Measurements from ENCODE around the gene CPLX3. TPM values are rescaled to one million over a fixed set of nuclear protein-coding genes. Genes with fewer than 3 reads are reported as not detected.
A peak's percentile ranks its signal among the peaks of the same experiment; 100 is the strongest.

Gene CPLX3
- total RNA-seq: under 1 TPM in 1 of 4 donors, not detected in 3; 0.33 TPM

GRCh38 chr15:74826364-74826819, at the start of gene CPLX3:
CPLX3 (plus strand) TSS chr15:74826627; CDS start chr15:74826704, 77 bp downstream.
- intact Hi-C loops (cut with DNase I): no loop called here
- TF ChIP-seq POLR2A (IDR thresholded peaks at IDR 0.05; ENCODE audit: low read depth): no peak
- no peak for TF ChIP-seq EP300 (IDR thresholded peaks at IDR 0.05)
- no peak for TF ChIP-seq POLR2AphosphoS5 (IDR thresholded peaks at IDR 0.05)
- TF ChIP-seq CTCF (IDR thresholded peaks at IDR 0.05): no peak
- no peak within 1 kb of the TSS for H3K27ac ChIP-seq (replicated peaks in 1 of 4)
- H3K9me3 ChIP-seq: no peaks in the 10 kb centered on the region
- H3K27me3 ChIP-seq: peaks cover 0 to 39% (median 15%) of the 10 kb centered on the region in 4 donors
- H3K36me3 ChIP-seq: no peaks in the 10 kb centered on the region
- peaks cover 4 to 11% (median 9%) of the 10 kb centered on the region in 4 donors for H3K4me1 ChIP-seq
- WGBS: 5% methylated on average over 10 of the region's 44 CpGs
- H3K4me3 ChIP-seq: no peak within 1 kb of the TSS
- DNase-seq (ENCODE audit: extremely low spot score): no peak

- Histone ChIP-seq H3K27me3 (no peaks in the 10 kb centered on the region), H3K36me3 (no peaks in the 10 kb centered on the region), H3K27ac (replicated peaks in 1 of 4) (peak overlapping the region in 2 of 4 donors; percentile 39 to 42)
Observed at GRCh38 chr15:74776821-74777768, 49.3 kb upstream of the CPLX3 start.

GRCh38 chr15:74777769-74778598, 48.4 kb upstream of the CPLX3 start:
- 87% methylated on average over 6 of the region's 6 CpGs for WGBS
- peak overlapping the region in 1 of 4 donors; percentile 12 for H3K27ac ChIP-seq (replicated peaks in 1 of 4)
- TF ChIP-seq CTCF (IDR thresholded peaks at IDR 0.05): no peak
- TF ChIP-seq POLR2AphosphoS5 (IDR thresholded peaks at IDR 0.05): no peak
- TF ChIP-seq EP300 (IDR thresholded peaks at IDR 0.05): no peak
- TF ChIP-seq POLR2A (IDR thresholded peaks at IDR 0.05; ENCODE audit: low read depth): no peak
- no peaks in the 10 kb centered on the region for H3K36me3 ChIP-seq
- no peaks in the 10 kb centered on the region for H3K9me3 ChIP-seq
- DNase-seq (ENCODE audit: extremely low spot score): no peak
- no peaks in the 10 kb centered on the region for H3K27me3 ChIP-seq
- no peak overlapping the region for H3K4me3 ChIP-seq
- intact Hi-C loops (cut with DNase I): no loop called here
- peaks cover 19 to 40% (median 39%) of the 10 kb centered on the region in 4 donors for H3K4me1 ChIP-seq

More at GRCh38 chr15:74776821-74777768, 49.3 kb upstream of the CPLX3 start:
- intact Hi-C loops (cut with DNase I): no loop called here
- 24% methylated on average over 13 of the region's 13 CpGs for WGBS
- H3K9me3 ChIP-seq: no peaks in the 10 kb centered on the region
- DNase-seq (ENCODE audit: extremely low spot score): no peak
- peaks cover 18 to 33% (median 33%) of the 10 kb centered on the region in 4 donors for H3K4me1 ChIP-seq
- TF ChIP-seq POLR2A (IDR thresholded peaks at IDR 0.05; ENCODE audit: low read depth) (no peak), POLR2AphosphoS5 (IDR thresholded peaks at IDR 0.05) (no peak), CTCF (IDR thresholded peaks at IDR 0.05) (no peak)
- H3K4me3 ChIP-seq: no peak overlapping the region

GRCh38 chr15:74778599-74778970, 47.8 kb upstream of the CPLX3 start:
- WGBS: 96% methylated on average over 5 of the region's 5 CpGs
- H3K27me3 ChIP-seq: no peaks in the 10 kb centered on the region
- H3K9me3 ChIP-seq: no peaks in the 10 kb centered on the region
- no peak overlapping the region for H3K4me3 ChIP-seq
- peaks cover 25 to 46% (median 45%) of the 10 kb centered on the region in 4 donors for H3K4me1 ChIP-seq
- DNase-seq (ENCODE audit: extremely low spot score): no peak
- no peaks in the 10 kb centered on the region for H3K36me3 ChIP-seq
- no peak for TF ChIP-seq POLR2AphosphoS5 (IDR thresholded peaks at IDR 0.05)
- TF ChIP-seq POLR2A (IDR thresholded peaks at IDR 0.05; ENCODE audit: low read depth): no peak
- no peak for TF ChIP-seq CTCF (IDR thresholded peaks at IDR 0.05)
- no peak for TF ChIP-seq EP300 (IDR thresholded peaks at IDR 0.05)
- intact Hi-C loops (cut with DNase I): no loop called here
- H3K27ac ChIP-seq (replicated peaks in 1 of 4): no peak overlapping the region

All from esophagus muscularis mucosa (tissue), 4 donors.